Peyer's patch (tissue), 4 donors: ENCODE measurements around the gene TVP23C.

ENCODE experiments used
- CTCF ChIP-seq, 6 experiments: fragments of 450-650 bp in 4 of 6; fragments of 200-600 bp in 2 of 6; sonication (generic) in 1 of 6; IDR thresholded peaks; one replicate each; pipeline ENCODE4 v1.5.1; 2017 to 2019; ENCODE audit warnings: antibody characterized with exemption in 6 of 6, mild to moderate bottlenecking in 3 of 6, moderate library complexity in 1 of 6
- POLR2A ChIP-seq, 2 donors: fragments of 450-650 bp; IDR thresholded peaks; one replicate each; pipeline ENCODE4 v1.5.1; 2017; ENCODE audit warnings: antibody characterized with exemption in 2 of 2, mild to moderate bottlenecking in 2 of 2, moderate library complexity in 2 of 2

DNA sequence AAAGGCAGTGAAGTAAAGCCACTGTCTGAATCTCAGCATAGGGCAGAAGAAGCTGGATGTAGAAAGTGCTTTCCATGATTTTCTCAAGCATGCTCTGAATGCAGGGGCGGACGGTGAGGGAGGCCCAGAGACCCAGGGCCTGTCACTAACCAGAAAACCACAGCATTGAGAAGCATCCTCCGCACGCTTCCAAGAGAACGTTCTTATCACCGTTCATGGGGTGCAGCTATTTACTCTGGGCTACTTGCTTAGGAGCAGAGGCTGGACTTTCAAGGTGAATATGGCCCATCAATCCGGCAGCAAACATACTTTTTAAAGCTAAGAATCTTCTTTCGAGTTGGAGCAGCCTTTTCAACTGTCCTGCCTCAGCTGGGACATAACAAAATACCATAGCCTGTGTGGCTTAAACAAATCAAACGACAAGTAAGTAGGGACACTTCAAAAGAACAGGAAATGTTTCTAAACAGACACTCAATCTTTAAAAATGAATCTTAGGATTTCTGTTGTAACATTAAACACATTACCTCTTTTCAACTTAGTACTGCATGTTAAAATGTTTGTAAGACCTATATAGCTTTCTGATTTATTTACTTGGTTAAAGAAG lies 49.3 kb downstream of the TVP23C start:
- no peak for TF ChIP-seq CTCF (IDR thresholded peaks at IDR 0.05)
- no peak for TF ChIP-seq POLR2A (IDR thresholded peaks at IDR 0.05)
